NCI-H510A (cell line): ENCODE results near the gene MFSD6.
A peak's percentile ranks its signal among the peaks of the same experiment; 100 is the strongest.
"Not testable (repeated sequence)": the region's sequence is repeated elsewhere in the genome, so short reads cannot be mapped to it uniquely, and the experiment has no call there.

Experiments used
- DNase-seq: peaks from one replicate; lab custom pipeline; 2025; lab: John Stamatoyannopoulos, UW

The MFSD6 gene

GRCh38 chr2:190466819-190467446 is 58.8 kb downstream of the MFSD6 start:
- DNase-seq = no peak

DNA sequence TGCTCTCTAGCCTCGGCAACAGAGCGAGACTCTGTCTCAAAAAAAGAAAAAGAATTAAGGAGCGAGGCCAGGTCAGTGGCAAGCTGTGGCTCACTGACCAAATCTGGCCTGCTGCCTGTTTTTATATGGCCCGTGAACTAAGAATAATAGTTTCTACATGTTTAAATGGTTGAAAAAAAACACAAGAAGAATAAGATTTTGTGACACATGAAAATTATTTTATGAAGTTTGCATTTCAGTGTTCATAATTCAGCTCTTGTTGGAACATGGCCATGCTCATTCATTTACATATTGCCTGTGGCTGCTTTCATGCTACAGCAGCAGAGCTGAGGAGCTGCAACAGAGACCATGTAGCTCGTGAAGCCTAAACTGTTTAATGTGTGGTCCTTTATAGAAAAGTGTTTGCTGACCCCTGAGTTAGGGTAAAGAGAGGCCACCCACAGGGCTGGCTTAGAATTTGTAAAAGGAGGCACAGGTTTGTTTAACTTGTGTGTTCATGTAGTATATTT is 59.5 kb downstream of the MFSD6 start:
- no peak for DNase-seq

GRCh38 chr2:190468354-190468753 is 60.2 kb downstream of the MFSD6 start:
- not testable (repeated sequence) for DNase-seq

- DNase-seq = peak; percentile 74
These were observed 60.8 kb downstream of the MFSD6 start for GRCh38 chr2:190468814-190469569.

GRCh38 chr2:190469771-190470170 is 61.6 kb downstream of the MFSD6 start:
- DNase-seq = peak; percentile 83

- no peak for DNase-seq
These were observed 62.2 kb downstream of the MFSD6 start for GRCh38 chr2:190470256-190470826.

DNA sequence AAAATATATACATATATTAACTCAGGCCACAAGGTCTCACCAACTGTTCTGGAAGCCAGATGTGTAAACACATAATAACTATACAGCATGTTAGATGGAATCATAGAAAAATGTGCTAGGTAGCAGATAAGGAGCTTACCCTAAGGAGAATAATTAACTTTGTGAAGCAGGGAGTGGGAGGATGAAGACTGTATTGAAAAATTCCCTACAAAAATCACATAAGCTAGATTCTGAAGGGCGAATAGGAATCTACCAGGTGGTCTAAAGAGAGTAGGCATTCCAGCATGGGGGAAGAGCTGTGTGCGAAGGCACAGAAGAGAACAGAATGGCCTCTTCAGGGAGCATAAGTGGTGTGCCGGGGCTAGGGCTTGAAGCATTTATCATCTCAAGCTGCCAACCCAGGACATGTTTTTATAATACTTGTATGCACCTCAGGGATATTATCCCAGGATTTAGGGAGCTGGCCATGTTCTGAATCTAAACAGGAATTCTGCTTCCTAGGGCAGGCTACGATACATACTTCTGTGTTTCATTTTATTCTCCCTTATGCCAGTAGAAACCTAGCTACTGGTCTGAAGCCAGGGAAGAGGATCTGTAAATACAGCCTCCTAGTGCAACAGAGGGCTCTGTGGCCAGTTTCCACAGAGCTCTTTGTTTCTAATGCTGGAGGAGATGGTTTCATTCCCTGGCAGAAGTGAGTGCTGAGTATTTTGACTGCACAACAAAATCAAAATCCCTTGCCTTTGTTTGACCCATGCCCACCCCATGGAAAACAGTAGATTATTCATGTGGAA is 69.7 kb downstream of the MFSD6 start:
- DNase-seq = peak; percentile 40

GRCh38 chr2:190478572-190479195 is 70.5 kb downstream of the MFSD6 start:
- DNase-seq = no peak

GRCh38 chr2:190481339-190481738 is 73.2 kb downstream of the MFSD6 start:
- DNase-seq = no peak

DNA sequence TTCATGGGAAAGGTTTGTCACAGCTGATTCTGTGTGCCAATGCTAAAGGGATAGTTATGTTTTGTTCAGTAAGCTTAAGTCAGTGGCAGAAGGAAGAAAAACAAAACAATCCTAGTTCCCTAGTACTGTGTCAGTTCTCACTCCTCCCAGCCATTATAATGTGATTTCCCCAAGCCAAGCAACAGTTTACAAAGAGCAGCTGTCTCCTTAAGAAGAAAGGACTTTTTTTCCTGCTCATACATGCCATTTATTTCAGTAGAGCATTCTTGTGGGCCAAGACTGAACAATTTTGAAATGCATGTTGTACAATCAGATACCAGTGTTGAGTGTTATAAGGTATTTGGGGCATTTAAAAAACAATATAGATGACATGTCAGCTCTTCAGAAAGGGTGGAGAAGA is 74.3 kb downstream of the MFSD6 start:
- no peak for DNase-seq

DNA sequence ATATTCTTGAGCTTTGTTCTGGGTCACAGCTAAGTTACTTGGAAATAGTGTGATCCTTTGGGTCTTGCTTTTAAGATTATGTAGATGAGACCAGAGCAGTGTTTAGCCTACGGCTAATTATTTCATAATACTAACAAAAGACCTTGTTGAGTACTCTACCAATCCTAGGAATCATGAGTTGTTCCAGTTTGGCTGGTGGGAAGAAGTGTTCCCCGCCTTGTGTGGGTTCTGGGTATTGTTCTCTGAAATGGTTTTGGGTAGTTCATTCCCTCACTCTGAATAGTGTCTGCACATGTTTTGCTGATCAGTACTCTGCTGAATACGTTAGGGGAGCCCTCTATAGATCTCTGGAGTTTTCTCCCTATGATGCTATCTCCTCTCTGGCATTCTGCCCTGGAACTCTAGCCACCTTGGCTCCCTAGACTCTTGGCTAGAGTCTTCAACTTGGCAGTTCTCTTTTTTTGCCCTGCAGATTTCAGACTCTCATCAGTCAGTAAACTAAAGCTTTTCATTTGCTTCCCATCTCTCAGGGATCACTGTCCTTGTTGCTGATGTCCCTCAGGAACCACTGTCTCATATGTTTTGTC is 78.0 kb downstream of the MFSD6 start:
- DNase-seq = no peak

DNA sequence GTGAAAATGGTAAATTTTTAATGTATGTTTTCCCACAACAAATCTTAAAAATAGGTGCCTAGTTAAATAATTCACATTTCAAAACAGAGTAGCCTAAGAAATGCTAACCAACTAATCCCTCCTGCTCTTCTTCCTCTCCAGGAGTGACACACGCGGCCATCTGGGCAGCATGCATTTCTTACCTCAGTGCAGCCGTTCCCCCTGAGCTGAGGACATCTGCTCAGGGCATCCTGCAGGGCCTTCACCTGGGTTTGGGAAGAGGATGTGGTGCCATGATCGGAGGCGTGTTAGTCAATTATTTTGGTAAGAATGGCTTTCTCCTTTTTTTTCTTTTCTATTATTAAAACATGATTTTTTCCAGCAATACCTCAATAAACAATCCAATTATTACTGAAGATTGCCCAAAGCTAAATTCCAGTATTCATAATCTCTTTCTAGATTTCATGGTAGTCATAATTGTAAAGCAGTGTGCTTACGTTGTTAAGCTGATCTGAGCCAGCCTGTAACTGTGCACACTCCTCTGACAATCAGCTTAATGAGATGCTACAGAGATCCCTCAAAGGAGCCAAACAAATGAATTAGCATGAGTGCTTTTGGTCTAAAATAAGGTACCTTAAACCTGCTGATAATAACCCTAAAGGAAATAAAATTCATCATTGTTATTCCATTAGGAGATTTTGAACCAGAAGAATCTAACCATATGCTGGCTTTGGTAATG is 80.5 kb downstream of the MFSD6 start:
- no peak for DNase-seq

DNA sequence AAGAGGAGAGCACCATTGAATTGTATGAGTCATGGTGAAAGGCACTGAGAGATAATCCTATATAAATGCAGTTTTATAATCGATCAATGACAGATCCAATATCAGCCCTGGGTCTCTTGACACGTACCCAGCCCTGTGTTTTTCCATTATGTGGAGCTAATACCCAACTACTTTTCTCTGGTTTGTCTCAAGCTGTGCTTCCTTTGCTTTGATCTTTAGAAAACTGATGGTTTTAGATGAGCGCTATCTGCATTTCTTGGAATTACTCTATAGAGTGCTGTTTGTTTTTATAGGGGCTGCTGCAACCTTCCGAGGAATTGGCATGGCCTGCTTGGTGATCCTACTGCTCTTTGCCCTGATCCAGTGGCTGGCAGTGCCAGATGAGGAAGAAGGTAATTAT is 81.3 kb downstream of the MFSD6 start:
- DNase-seq = no peak

GRCh38 chr2:190490502-190490901 is 82.3 kb downstream of the MFSD6 start:
- DNase-seq = no peak

DNA sequence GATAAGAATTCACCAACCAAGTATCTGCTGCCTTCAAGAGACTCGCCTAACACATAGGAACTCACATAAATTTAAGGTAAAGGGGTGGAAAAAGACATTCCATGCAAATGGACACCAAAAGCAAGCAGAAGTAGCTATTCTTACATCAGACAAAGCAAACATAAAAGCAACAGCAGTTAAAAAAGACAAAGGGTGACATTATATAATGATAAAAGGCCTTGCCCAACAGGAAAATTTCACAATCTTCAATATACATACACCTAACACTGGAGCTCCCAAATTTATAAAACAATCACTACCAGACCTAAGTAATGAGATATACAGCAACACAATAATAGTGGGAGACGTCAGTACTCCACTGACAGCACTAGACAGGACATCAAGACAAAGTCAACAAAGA is 84.9 kb downstream of the MFSD6 start:
- DNase-seq = no peak

DNA sequence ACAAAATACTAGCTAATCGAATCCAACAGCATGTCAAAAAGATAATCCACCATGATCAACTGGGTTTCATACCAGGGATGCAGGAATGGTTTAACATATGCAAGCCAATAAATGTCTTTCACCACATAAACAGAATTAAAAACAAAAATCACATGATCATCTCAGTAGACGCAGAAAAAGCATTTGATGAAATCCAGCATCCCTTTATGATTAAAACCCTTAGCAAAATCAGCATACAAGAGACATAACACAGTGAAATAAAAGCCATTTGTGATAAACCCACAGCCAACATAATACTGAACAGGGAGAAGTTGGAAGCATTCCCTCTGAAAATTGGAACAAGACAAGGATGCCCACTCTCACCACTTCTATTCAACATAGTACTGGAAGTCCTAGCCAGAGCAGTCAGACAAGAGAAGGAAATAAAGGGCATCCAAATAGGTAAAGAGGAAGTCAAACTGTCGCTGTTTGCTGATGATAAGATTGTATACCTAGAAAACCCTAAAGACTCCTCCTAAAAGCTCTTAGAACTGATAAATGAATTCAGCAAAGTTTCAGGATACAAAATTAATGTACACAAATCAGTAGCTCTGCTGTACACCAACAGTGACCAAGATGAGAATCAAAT is 86.6 kb downstream of the MFSD6 start:
- DNase-seq = not testable (repeated sequence)

GRCh38 chr2:190497428-190497827 is 89.3 kb downstream of the MFSD6 start:
- DNase-seq = no peak

DNA sequence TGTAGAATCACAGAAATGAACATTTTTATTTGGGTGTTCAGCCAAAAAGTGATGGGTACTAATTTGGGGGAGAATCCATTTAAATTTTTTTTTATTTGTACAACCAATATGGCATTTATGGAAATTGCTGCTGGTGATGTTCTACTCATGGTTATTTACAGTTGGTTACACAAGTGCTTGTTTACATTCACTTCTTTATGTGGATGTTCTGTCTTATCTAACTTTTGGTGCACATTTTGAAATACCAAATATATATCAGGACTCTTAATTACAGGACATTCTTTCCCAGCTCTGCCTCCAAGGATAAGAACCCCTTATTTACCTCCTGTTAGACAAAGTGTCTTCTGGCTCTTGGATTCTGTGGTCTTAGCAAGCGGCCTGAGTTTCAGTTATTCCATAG is 91.1 kb downstream of the MFSD6 start:
- DNase-seq = no peak

DNA sequence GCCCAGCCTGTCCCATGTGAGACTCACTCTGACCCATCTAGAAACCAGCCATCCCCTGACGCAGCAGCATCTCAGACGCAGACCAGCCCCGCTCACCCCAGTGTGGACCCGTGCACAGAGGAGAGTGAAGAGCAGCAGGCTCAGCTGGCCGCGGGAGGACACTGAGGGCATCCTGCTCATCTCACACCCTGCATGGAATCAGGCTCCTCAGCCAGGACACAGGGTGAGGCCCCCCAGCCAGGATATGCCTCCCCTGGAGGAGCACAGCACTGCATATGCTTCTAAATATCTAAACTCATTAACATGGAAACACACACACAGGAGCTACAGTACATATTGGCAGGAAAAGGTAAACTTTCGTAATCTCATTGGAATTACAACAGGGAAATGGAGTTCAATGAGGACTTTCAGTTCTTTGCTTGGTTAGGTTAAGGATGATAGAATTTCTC is 91.9 kb downstream of the MFSD6 start:
- no peak for DNase-seq

- no peak for DNase-seq
These were observed 93.1 kb downstream of the MFSD6 start for GRCh38 chr2:190501231-190501630.
